K562 (cell line): Measurements from ENCODE around the gene RAB26. TPM values are rescaled to one million over a fixed set of nuclear protein-coding genes. Genes with fewer than 3 reads are reported as not detected.

Experiments
- BMI1 ChIP-seq: fragments of 150-350 bp; IDR thresholded peaks from 2 replicates; pipeline ENCODE4 v1.6.1; 2014; ENCODE audit warnings: low read length
- CC2D1A ChIP-seq: fragments of 450-650 bp; IDR thresholded peaks from 2 replicates; pipeline ENCODE4 v1.6.1; 2017; ENCODE audit warnings: mild to moderate bottlenecking
- ERF ChIP-seq: fragments of 450-650 bp; formaldehyde crosslinking; IDR thresholded peaks from 2 replicates; pipeline ENCODE4 v1.4.0; 2020; ENCODE audit warnings: mild to moderate bottlenecking, mixed read lengths
- FOXP1 ChIP-seq: sonication (generic); formaldehyde crosslinking; IDR thresholded peaks from 2 replicates; pipeline ENCODE4 v1.8.0; 2022; ENCODE audit warnings: mild to moderate bottlenecking, missing genetic modification reagents
- HNRNPLL ChIP-seq: fragments of 200-400 bp; formaldehyde crosslinking; IDR thresholded peaks from 2 replicates; pipeline ENCODE4 v1.6.1; 2017; ENCODE audit warnings: low read length, low read depth, mild to moderate bottlenecking; ENCODE audit not compliant: poor library complexity, severe bottlenecking
- IFI16 ChIP-seq: fragments of 250-450 bp; sonication (Bioruptor Pico); IDR thresholded peaks from 2 replicates; pipeline ENCODE4 v2.1.2; 2022; ENCODE audit warnings: mild to moderate bottlenecking, inconsistent platforms
- JUN ChIP-seq, 2 experiments: sonication (generic) in 1 of 2; formaldehyde crosslinking in 1 of 2; IDR thresholded peaks; 2 replicates each; pipeline versions ENCODE4 v1.6.1 to v1.8.0; 2012 to 2022; ENCODE audit warnings: borderline replicate concordance in 2 of 2, mild to moderate bottlenecking in 2 of 2, improper control_type of control experiment in 1 of 2, low read depth in 1 of 2, low read length in 1 of 2, missing genetic modification reagents in 1 of 2
- KAT2B ChIP-seq: IDR thresholded peaks from one replicate; pipeline ENCODE4 v1.6.1; 2012; ENCODE audit warnings: low read depth, mild to moderate bottlenecking, control low read depth, inconsistent platforms, low read length, moderate library complexity
- PRPF4 ChIP-seq: fragments of 200-400 bp; formaldehyde crosslinking; IDR thresholded peaks from one replicate; pipeline ENCODE4 v1.6.1; 2017; ENCODE audit warnings: low read length, low read depth, mild to moderate bottlenecking; ENCODE audit not compliant: insufficient read depth, poor library complexity, severe bottlenecking
- RBM39 ChIP-seq: fragments of 200-400 bp; formaldehyde crosslinking; optimal IDR thresholded peaks from 2 replicates; pipeline ENCODE3; 2018; ENCODE audit warnings: low read depth, low read length
- SIRT6 ChIP-seq: IDR thresholded peaks from one replicate; pipeline ENCODE4 v1.6.1; 2012; ENCODE audit warnings: low read depth, mild to moderate bottlenecking, control low read depth, inconsistent platforms, low read length, moderate library complexity
- UBTF ChIP-seq, 2 experiments: IDR thresholded peaks; 2 replicates each; pipeline ENCODE4 v1.6.1; 2012; ENCODE audit warnings: improper control_type of control experiment in 2 of 2, low read depth in 2 of 2, low read length in 2 of 2, borderline replicate concordance in 1 of 2
- ZNF324 ChIP-seq: fragments of 250-450 bp; sonication (Bioruptor Pico); IDR thresholded peaks from 2 replicates; pipeline ENCODE4 v1.4.0; 2020; ENCODE audit warnings: mild to moderate bottlenecking
- polyA plus RNA-seq, 8 experiments: library from polyadenylated mRNA; depleted of rRNA in 4 of 8; stranded (reverse) in 5 of 8; unstranded in 3 of 8; fragments of >200 nt; fragmentation: Nextera tagmentation in 2 of 8; fragmentation: Illumina TruSeq in 1 of 8; extraction: Ambion mirVana in 2 of 8; extraction: Trizol in 1 of 8; gene quantifications; 2 replicates each; pipeline versions ENCODE4 v1.2.1 to v1.2.3, GENCODE V29; 2011 to 2014; ENCODE audit warnings: inconsistent platforms in 1 of 8, missing spikeins in 1 of 8
- total RNA-seq, 7 experiments: library from RNA; depleted of rRNA in 6 of 7; stranded (reverse); fragments of >200 nt in 6 of 7; fragmentation: Illumina TruSeq in 2 of 7; extraction: Trizol in 2 of 7; gene quantifications; 2 replicates each; pipeline versions ENCODE4 v1.2.1 to v1.2.3, GENCODE V29; 2011 to 2021; ENCODE audit warnings: low replicate concordance in 1 of 7
- TF ChIP-seq, protein P1 (sequence below): IDR thresholded peaks from 3 replicates; pipeline ENCODE4 v1.6.1; 2011; ENCODE audit warnings: borderline replicate concordance, mild to moderate bottlenecking, moderate library complexity; ENCODE audit not compliant: insufficient read length; ENCODE audit errors: extremely low read depth
- TF ChIP-seq, protein P2 (sequence below): fragments of 450-650 bp; IDR thresholded peaks from 2 replicates; pipeline ENCODE4 v1.6.1; 2017; ENCODE audit warnings: antibody characterized with exemption

RAB26 gene
- total and polyA plus RNA-seq, 9 of the 15 experiments (the other 6 are each of a cell fraction or from before 2014, with no cell fraction given): 0.25 to 6.1 (median 2.1) TPM

GRCh38 chr16:2155091-2155950, 6.9 kb downstream of the RAB26 start, which contains the start of gene TRAF7 (continued):
- TF ChIP-seq, protein P1, sequence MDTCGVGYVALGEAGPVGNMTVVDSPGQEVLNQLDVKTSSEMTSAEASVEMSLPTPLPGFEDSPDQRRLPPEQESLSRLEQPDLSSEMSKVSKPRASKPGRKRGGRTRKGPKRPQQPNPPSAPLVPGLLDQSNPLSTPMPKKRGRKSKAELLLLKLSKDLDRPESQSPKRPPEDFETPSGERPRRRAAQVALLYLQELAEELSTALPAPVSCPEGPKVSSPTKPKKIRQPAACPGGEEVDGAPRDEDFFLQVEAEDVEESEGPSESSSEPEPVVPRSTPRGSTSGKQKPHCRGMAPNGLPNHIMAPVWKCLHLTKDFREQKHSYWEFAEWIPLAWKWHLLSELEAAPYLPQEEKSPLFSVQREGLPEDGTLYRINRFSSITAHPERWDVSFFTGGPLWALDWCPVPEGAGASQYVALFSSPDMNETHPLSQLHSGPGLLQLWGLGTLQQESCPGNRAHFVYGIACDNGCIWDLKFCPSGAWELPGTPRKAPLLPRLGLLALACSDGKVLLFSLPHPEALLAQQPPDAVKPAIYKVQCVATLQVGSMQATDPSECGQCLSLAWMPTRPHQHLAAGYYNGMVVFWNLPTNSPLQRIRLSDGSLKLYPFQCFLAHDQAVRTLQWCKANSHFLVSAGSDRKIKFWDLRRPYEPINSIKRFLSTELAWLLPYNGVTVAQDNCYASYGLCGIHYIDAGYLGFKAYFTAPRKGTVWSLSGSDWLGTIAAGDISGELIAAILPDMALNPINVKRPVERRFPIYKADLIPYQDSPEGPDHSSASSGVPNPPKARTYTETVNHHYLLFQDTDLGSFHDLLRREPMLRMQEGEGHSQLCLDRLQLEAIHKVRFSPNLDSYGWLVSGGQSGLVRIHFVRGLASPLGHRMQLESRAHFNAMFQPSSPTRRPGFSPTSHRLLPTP: no peak
- TF ChIP-seq, protein P2, sequence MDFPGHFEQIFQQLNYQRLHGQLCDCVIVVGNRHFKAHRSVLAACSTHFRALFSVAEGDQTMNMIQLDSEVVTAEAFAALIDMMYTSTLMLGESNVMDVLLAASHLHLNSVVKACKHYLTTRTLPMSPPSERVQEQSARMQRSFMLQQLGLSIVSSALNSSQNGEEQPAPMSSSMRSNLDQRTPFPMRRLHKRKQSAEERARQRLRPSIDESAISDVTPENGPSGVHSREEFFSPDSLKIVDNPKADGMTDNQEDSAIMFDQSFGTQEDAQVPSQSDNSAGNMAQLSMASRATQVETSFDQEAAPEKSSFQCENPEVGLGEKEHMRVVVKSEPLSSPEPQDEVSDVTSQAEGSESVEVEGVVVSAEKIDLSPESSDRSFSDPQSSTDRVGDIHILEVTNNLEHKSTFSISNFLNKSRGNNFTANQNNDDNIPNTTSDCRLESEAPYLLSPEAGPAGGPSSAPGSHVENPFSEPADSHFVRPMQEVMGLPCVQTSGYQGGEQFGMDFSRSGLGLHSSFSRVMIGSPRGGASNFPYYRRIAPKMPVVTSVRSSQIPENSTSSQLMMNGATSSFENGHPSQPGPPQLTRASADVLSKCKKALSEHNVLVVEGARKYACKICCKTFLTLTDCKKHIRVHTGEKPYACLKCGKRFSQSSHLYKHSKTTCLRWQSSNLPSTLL: no peak
- TF ChIP-seq KAT2B (no peak), PRPF4 (peak; percentile 87), UBTF (IDR thresholded peaks at IDR 0.05; ENCODE audit: borderline replicate concordance in 1 of 2, low read depth in 2 of 2, low read length in 2 of 2) (no peak), RBM39 (peak; percentile 99), IFI16 (CRISPR knock-in tag) (no peak), SIRT6 (no peak), ZNF324 (CRISPR knock-in tag) (no peak), FOXP1 (CRISPR knock-in tag) (no peak; the same call in 1 of the 2 replicates), BMI1 (no peak), ERF (peak; percentile 67; the same call in 1 of the 2 replicates), JUN (IDR thresholded peaks at IDR 0.05; ENCODE audit: borderline replicate concordance, low read depth, low read length) (no peak), JUN (CRISPR knock-in tag; IDR thresholded peaks at IDR 0.05; ENCODE audit: borderline replicate concordance) (no peak), CC2D1A (no peak; the same call in 1 of the 2 replicates), HNRNPLL (peak; percentile 63)
